ENCODE data around the gene KAT6B.
"Not testable (repeated sequence)": the region's sequence is repeated elsewhere in the genome, so short reads cannot be mapped to it uniquely, and the experiment has no call there.

The KAT6B gene

GRCh38 chr10:74859546-74859945 is 33.1 kb downstream of the KAT6B start:
- Mint-ChIP-seq H3K27ac (no peak overlapping the region), H3K4me1 (ENCODE audit: low read depth) (peaks cover 43% of the 10 kb centered on the region), H3K36me3 (ENCODE audit: low read depth) (peaks cover 14% of the 10 kb centered on the region), H3K27me3 (no peaks in the 10 kb centered on the region), H3K4me3 (no peak overlapping the region), H3K9me3 (no peaks in the 10 kb centered on the region)
- no peak for DNase-seq

DNA sequence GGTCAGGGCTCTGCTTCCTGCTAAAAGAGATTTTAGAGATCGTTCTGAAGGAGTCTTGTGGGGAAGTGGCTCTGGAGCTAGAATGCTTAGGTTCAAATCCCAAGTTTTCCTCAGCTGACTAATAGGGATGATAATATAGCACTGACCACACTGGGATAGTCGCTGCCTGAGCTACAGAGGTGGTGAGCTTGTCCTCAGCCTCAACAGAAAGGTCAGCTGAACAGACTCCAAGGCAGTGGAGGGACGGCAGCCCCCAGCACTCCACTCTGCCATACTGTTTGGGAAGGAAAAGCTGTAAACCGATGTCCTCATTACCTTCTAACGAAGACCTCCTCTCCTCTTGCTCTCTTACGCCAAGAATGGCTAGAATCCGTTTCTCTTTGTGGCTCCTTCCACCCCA is 36.2 kb downstream of the KAT6B start:
- Mint-ChIP-seq H3K4me1 (ENCODE audit: low read depth) (peaks cover 39% of the 10 kb centered on the region), H3K36me3 (ENCODE audit: low read depth) (no peaks in the 10 kb centered on the region)

DNA sequence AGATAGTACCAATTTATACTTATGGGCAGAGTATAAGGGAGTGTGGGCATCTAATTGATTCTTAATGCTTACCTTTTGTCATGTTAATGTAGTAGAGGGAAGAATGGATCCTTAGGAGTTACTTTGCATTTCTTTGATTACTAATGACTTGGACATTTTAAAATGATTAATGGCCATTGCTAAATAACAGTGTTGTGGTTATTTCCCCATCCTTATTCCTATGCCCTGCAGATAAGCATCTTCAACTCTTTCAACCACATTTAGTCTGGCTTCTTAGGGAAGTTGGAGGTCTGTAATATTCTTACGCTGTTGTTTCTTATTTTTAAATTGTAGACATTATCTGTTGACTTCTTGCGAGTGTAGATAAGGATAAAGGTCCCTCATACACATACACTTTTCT is 37.2 kb downstream of the KAT6B start:
- Mint-ChIP-seq H3K4me1 (ENCODE audit: low read depth) (peaks cover 44% of the 10 kb centered on the region), H3K36me3 (ENCODE audit: low read depth) (no peaks in the 10 kb centered on the region), H3K9me3 (no peaks in the 10 kb centered on the region), H3K27me3 (no peaks in the 10 kb centered on the region), H3K27ac (no peak overlapping the region), H3K4me3 (no peak overlapping the region)
- no peak for DNase-seq

More for the DNA sequence above, 36.2 kb downstream of the KAT6B start:
- Mint-ChIP-seq H3K4me3 (no peak overlapping the region), H3K9me3 (no peaks in the 10 kb centered on the region), H3K27me3 (no peaks in the 10 kb centered on the region), H3K27ac (no peak overlapping the region)
- no peak for DNase-seq

DNA sequence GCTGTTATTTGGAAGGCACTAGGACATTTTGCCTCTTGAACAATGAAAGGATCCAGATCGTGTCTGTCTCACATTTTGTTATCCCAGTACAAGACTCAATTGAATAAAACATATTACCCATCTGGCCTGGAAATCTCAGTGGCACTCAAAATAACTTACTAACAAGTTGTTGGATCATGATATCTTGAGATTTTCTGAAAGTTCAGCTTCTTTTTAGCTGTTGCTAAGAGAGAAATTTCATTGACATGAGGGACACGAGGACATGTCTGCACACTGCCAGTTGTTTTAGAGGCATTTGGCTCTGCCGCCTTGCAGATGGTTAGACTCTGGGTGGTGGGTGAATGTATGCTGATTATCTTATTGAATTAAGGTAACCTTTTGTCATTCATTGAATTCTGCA is 41.0 kb downstream of the KAT6B start:
- no peak overlapping the region for H3K4me3 Mint-ChIP-seq
- H3K4me1 Mint-ChIP-seq (ENCODE audit: low read depth), result peaks cover 51% of the 10 kb centered on the region
- H3K9me3 Mint-ChIP-seq, result no peaks in the 10 kb centered on the region
- no peaks in the 10 kb centered on the region for H3K36me3 Mint-ChIP-seq (ENCODE audit: low read depth)
- DNase-seq, result no peak
- no peaks in the 10 kb centered on the region for H3K27me3 Mint-ChIP-seq
- no peak overlapping the region for H3K27ac Mint-ChIP-seq

DNA sequence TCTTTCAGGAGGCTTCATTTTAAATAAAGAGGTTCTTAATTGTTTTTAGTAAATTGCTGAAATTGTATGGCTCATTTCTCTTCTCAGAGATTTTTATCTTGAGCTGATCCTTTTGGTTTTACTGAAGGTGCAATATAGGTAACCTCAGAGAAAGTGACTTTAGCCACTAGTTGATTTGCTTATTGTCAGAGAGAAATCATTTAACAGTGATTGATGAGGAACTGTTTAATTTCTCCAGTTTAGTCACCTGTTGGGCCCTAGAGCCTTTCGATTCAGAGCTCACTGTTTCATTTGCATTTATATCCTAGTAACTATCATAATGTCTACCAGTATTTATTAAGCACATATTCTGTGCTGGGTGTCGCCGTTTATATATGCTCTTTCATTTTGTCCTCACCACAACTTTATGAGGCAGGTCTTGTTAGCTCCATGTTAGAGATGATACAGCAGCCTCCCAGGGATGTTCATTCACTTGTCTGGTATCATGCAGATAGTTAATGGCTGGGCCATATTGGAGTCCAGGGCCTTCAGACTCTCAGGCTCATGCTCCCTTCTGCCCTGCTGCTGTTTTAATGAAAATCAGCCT is 42.1 kb downstream of the KAT6B start:
- no peak overlapping the region for H3K27ac Mint-ChIP-seq
- H3K9me3 Mint-ChIP-seq, result no peaks in the 10 kb centered on the region
- no peak for DNase-seq
- no peaks in the 10 kb centered on the region for H3K36me3 Mint-ChIP-seq (ENCODE audit: low read depth)
- H3K27me3 Mint-ChIP-seq, result no peaks in the 10 kb centered on the region
- H3K4me3 Mint-ChIP-seq, result no peak overlapping the region
- peaks cover 53% of the 10 kb centered on the region for H3K4me1 Mint-ChIP-seq (ENCODE audit: low read depth)

DNA sequence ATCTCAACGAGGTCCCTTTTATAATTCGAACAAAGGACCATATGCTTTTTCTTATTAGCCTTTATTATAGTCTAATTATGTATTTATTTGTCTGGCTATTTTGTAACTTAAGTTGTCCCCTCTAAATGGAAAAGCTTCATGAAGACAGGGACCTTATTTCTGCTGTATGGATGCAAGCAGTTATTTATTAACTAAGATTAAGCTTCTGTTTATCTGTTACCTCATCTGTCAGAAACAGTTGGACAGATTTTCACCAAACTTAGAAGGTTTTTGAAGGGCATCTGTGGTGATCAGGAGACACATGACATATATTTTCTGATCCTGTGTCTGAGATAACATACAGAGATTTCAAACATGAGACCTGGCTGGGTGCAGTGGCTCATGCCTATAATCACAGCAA is 43.2 kb downstream of the KAT6B start:
- Mint-ChIP-seq H3K4me3 (no peak overlapping the region), H3K27ac (no peak overlapping the region), H3K9me3 (no peaks in the 10 kb centered on the region), H3K27me3 (no peaks in the 10 kb centered on the region), H3K36me3 (ENCODE audit: low read depth) (no peaks in the 10 kb centered on the region), H3K4me1 (ENCODE audit: low read depth) (peaks cover 61% of the 10 kb centered on the region)
- DNase-seq, result no peak

- Mint-ChIP-seq H3K4me1 (ENCODE audit: low read depth) (peaks cover 62% of the 10 kb centered on the region), H3K4me3 (no peak overlapping the region), H3K27me3 (no peaks in the 10 kb centered on the region), H3K36me3 (ENCODE audit: low read depth) (no peaks in the 10 kb centered on the region), H3K9me3 (no peaks in the 10 kb centered on the region), H3K27ac (no peak overlapping the region)
- DNase-seq, result no peak
Observed at GRCh38 chr10:74870191-74870590, 43.8 kb downstream of the KAT6B start.

- no peak for DNase-seq
- Mint-ChIP-seq H3K9me3 (no peaks in the 10 kb centered on the region), H3K4me3 (peak overlapping the region; percentile 69), H3K4me1 (ENCODE audit: low read depth) (peaks cover 63% of the 10 kb centered on the region), H3K36me3 (ENCODE audit: low read depth) (no peaks in the 10 kb centered on the region), H3K27me3 (no peaks in the 10 kb centered on the region), H3K27ac (peak overlapping the region; percentile 86)
Observed at GRCh38 chr10:74871595-74872382, 45.4 kb downstream of the KAT6B start.

- no peaks in the 10 kb centered on the region for H3K9me3 Mint-ChIP-seq
- peaks cover 54% of the 10 kb centered on the region for H3K4me1 Mint-ChIP-seq (ENCODE audit: low read depth)
- H3K4me3 Mint-ChIP-seq, result no peak overlapping the region
- H3K36me3 Mint-ChIP-seq (ENCODE audit: low read depth), result no peaks in the 10 kb centered on the region
- DNase-seq, result no peak
- H3K27ac Mint-ChIP-seq, result no peak overlapping the region
- H3K27me3 Mint-ChIP-seq, result no peaks in the 10 kb centered on the region
Observed at GRCh38 chr10:74873803-74874454, 47.5 kb downstream of the KAT6B start.

- H3K27ac Mint-ChIP-seq, result no peak overlapping the region
Observed at GRCh38 chr10:74874649-74875048, 48.2 kb downstream of the KAT6B start.

DNA sequence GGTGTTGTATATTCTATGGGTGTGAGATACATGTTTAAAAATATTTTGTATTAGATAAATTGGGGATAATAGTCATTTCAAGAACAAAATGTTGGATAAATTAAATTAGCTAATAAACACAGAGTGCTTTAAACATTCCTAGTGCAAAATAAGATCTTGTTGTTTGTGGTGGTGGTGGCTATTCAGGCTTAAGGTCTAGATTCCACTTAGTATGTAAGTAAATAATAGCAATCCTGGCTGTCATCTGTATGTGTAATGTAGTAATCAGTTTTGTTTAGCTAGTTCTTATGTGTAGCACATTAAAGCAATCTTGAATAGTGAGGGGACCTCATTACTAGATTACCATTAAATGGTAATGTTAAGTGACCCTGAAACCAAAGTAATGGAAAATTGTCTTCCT is 48.7 kb downstream of the KAT6B start:
- no peak overlapping the region for H3K27ac Mint-ChIP-seq
- H3K4me1 Mint-ChIP-seq (ENCODE audit: low read depth), result peaks cover 56% of the 10 kb centered on the region
- no peaks in the 10 kb centered on the region for H3K36me3 Mint-ChIP-seq (ENCODE audit: low read depth)
- no peak overlapping the region for H3K4me3 Mint-ChIP-seq
- H3K27me3 Mint-ChIP-seq, result no peaks in the 10 kb centered on the region
- no peak for DNase-seq
- H3K9me3 Mint-ChIP-seq, result no peaks in the 10 kb centered on the region

More at GRCh38 chr10:74874649-74875048, 48.2 kb downstream of the KAT6B start:
- Mint-ChIP-seq H3K36me3 (ENCODE audit: low read depth) (no peaks in the 10 kb centered on the region), H3K9me3 (no peaks in the 10 kb centered on the region), H3K4me1 (ENCODE audit: low read depth) (peaks cover 56% of the 10 kb centered on the region), H3K4me3 (no peak overlapping the region), H3K27me3 (no peaks in the 10 kb centered on the region)
- no peak for DNase-seq

- H3K4me3 Mint-ChIP-seq, result no peak overlapping the region
- DNase-seq, result no peak
- H3K27me3 Mint-ChIP-seq, result no peaks in the 10 kb centered on the region
- H3K4me1 Mint-ChIP-seq (ENCODE audit: low read depth), result peaks cover 55% of the 10 kb centered on the region
- no peaks in the 10 kb centered on the region for H3K36me3 Mint-ChIP-seq (ENCODE audit: low read depth)
- no peak overlapping the region for H3K27ac Mint-ChIP-seq
- H3K9me3 Mint-ChIP-seq, result no peaks in the 10 kb centered on the region
Observed at GRCh38 chr10:74875966-74876365, 49.6 kb downstream of the KAT6B start.

- H3K4me3 Mint-ChIP-seq; H3K27me3 Mint-ChIP-seq; H3K36me3 Mint-ChIP-seq (ENCODE audit: low read depth); DNase-seq; H3K9me3 Mint-ChIP-seq; H3K27ac Mint-ChIP-seq: not testable (repeated sequence)
- H3K4me1 Mint-ChIP-seq (ENCODE audit: low read depth), result peaks cover 52% of the 10 kb centered on the region
Observed at GRCh38 chr10:74877054-74877453, 50.7 kb downstream of the KAT6B start.

GRCh38 chr10:74877898-74878297 is 51.5 kb downstream of the KAT6B start:
- Mint-ChIP-seq H3K9me3 (no peaks in the 10 kb centered on the region), H3K4me3 (no peak overlapping the region), H3K27ac (no peak overlapping the region), H3K4me1 (ENCODE audit: low read depth) (peaks cover 46% of the 10 kb centered on the region), H3K27me3 (no peaks in the 10 kb centered on the region), H3K36me3 (ENCODE audit: low read depth) (no peaks in the 10 kb centered on the region)
- DNase-seq, result no peak

GRCh38 chr10:74880041-74880440 is 53.6 kb downstream of the KAT6B start:
- Mint-ChIP-seq H3K27me3 (no peaks in the 10 kb centered on the region), H3K4me3 (no peak overlapping the region), H3K4me1 (ENCODE audit: low read depth) (peaks cover 41% of the 10 kb centered on the region), H3K27ac (no peak overlapping the region), H3K9me3 (no peaks in the 10 kb centered on the region), H3K36me3 (ENCODE audit: low read depth) (no peaks in the 10 kb centered on the region)
- DNase-seq, result no peak
